ENCODE results near the gene FHL2. TPM values are rescaled to one million over a fixed set of nuclear protein-coding genes. Genes with fewer than 3 reads are reported as not detected.

Gene FHL2
- total RNA-seq, 2 donors from 2014 or later = 77.6 to 107 TPM

DNA sequence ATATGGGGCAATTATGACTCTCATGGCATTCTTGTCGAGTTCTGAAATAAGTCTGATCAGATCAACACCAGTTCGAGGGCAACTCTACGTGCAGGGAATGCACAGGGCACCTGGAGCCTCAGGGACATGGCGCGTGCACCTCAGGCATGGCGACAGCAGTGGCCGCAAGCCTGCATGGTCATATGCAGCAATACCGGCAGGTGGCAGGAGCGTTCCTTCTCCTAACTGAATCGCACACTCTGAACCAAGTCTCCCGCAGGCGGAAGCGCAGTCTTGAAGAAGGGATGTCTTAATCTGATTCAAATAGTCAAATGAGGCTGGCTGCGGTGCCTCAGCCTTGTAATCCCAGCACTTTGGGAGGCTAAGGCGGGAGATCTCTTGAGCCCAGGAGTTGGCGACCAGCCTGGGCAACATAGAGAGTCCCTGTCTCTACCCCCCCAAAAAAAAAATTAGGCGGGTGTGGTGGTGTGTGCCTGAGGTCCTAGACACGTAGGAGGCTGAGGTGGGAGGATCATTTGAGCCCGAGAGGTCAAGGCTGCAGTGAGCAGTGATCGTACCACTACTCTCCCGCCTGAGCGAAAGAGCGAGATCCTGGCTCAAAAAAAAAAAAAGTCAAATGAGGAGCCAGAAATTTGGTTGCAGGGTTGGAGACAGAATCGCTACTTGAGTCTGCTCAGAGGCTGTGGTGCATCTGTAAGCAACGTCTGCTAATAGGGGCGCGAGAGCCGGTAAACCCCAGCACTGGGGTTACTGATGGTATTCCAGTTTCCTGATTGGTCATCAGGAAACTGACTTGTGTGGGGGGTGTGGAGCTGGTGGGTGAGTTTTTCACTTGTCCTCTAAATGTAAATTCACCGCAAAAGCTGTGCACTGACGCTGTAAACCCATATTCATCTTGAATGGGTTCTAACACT lies 28.8 kb downstream of the FHL2 start:
- peaks cover 18% of the 10 kb centered on the region for H3K36me3 ChIP-seq
- peaks cover 11 to 24% of the 10 kb centered on the region in 2 donors for H3K4me1 ChIP-seq (ENCODE audit: control insufficient read depth in 1 of 2, low read depth in 2 of 2)
- TF ChIP-seq, protein P1, sequence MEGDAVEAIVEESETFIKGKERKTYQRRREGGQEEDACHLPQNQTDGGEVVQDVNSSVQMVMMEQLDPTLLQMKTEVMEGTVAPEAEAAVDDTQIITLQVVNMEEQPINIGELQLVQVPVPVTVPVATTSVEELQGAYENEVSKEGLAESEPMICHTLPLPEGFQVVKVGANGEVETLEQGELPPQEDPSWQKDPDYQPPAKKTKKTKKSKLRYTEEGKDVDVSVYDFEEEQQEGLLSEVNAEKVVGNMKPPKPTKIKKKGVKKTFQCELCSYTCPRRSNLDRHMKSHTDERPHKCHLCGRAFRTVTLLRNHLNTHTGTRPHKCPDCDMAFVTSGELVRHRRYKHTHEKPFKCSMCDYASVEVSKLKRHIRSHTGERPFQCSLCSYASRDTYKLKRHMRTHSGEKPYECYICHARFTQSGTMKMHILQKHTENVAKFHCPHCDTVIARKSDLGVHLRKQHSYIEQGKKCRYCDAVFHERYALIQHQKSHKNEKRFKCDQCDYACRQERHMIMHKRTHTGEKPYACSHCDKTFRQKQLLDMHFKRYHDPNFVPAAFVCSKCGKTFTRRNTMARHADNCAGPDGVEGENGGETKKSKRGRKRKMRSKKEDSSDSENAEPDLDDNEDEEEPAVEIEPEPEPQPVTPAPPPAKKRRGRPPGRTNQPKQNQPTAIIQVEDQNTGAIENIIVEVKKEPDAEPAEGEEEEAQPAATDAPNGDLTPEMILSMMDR (IDR thresholded peaks at IDR 0.05) = peak; percentile 93
- H3K9me3 ChIP-seq = no peaks in the 10 kb centered on the region
- peak; percentile 75 for ATAC-seq (ENCODE audit: insufficient number of reproducible peaks, low FRiP score, low read depth)
- no peak overlapping the region for H3K4me3 ChIP-seq
- no peaks in the 10 kb centered on the region for H3K27me3 ChIP-seq (replicated peaks; ENCODE audit: insufficient read depth)
- H3K27ac ChIP-seq = no peak overlapping the region
- DNase-seq (ENCODE audit: low spot score) = peak; percentile 62

GRCh38 chr2:105368759-105369408 lies 30.0 kb downstream of the FHL2 start:
- Histone ChIP-seq H3K27me3 (replicated peaks; ENCODE audit: insufficient read depth) (no peaks in the 10 kb centered on the region), H3K4me3 (no peak overlapping the region), H3K9me3 (no peaks in the 10 kb centered on the region), H3K27ac (no peak overlapping the region), H3K4me1 (ENCODE audit: control insufficient read depth in 1 of 2, low read depth in 2 of 2) (peaks cover 8 to 14% of the 10 kb centered on the region in 2 donors), H3K36me3 (peaks cover 20% of the 10 kb centered on the region)
- TF ChIP-seq, protein P1 (IDR thresholded peaks at IDR 0.05) = no peak
- ATAC-seq (ENCODE audit: insufficient number of reproducible peaks, low FRiP score, low read depth) = no peak
- DNase-seq (ENCODE audit: low spot score) = no peak

DNA sequence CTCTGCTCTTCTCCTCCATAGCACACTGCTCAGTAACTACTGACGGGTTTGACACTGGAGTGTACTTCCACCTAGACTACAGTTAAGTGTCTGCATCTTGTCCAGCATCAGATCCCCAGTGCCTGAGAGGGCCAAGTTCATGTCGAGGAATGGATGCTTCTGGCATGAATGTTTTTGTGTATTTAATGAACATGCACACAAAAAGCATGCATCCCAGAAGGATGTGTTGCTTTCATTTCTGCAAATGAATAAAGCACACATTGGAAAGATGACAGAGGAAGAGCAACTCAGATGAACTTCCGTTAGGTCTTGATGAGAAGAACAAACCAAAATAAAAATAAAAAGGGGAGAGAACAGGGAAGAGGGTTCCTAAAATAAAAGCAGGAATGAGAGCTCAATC lies 33.6 kb downstream of the FHL2 start:
- Histone ChIP-seq H3K4me3 (no peak overlapping the region), H3K27ac (no peak overlapping the region), H3K9me3 (no peaks in the 10 kb centered on the region), H3K27me3 (replicated peaks; ENCODE audit: insufficient read depth) (no peaks in the 10 kb centered on the region), H3K36me3 (peaks cover 31% of the 10 kb centered on the region), H3K4me1 (ENCODE audit: control insufficient read depth in 1 of 2, low read depth in 2 of 2) (no peaks in the 10 kb centered on the region)
- TF ChIP-seq, protein P1 (IDR thresholded peaks at IDR 0.05) = no peak
- DNase-seq (ENCODE audit: low spot score) = no peak
- no peak for ATAC-seq (ENCODE audit: insufficient number of reproducible peaks, low FRiP score, low read depth)

- Histone ChIP-seq H3K27me3 (replicated peaks; ENCODE audit: insufficient read depth) (no peaks in the 10 kb centered on the region), H3K36me3 (peaks cover 31% of the 10 kb centered on the region), H3K27ac (no peak overlapping the region), H3K9me3 (no peaks in the 10 kb centered on the region), H3K4me1 (ENCODE audit: control insufficient read depth in 1 of 2, low read depth in 2 of 2) (peaks cover 0 to 1% of the 10 kb centered on the region in 2 donors), H3K4me3 (no peak overlapping the region)
- ATAC-seq (ENCODE audit: insufficient number of reproducible peaks, low FRiP score, low read depth) (no peak), DNase-seq (ENCODE audit: low spot score) (no peak)
- TF ChIP-seq, protein P1 (IDR thresholded peaks at IDR 0.05) = no peak
These were observed 34.3 kb downstream of the FHL2 start for GRCh38 chr2:105364436-105365139.
